Superior temporal gyrus (tissue), 1 donor: ENCODE results near the gene DYRK2.

Experiments used
- DNase-seq: peaks from one replicate; pipeline ENCODE4 v3.0.0-alpha.2; 2016; ENCODE audit errors: extremely low spot score

The DYRK2 gene

DNA sequence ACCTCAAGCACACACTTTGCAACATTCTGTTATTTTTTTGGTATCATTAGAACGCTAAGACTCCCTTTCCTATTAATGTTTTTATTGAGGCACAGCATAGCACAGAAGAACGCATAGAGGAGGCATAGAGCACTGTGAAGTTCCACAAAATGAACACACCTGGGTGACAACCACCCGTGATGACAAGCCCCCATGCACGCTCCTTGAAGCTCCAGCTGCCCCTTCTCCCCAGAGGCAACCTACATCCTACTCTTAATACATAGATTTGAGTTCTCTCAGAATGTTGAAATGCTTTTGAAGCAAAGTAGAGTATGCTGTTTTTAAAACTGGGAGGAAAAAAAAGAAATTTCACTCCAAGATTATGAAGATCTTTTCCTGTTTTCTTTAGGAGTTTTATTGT, 55.5 kb downstream of the DYRK2 start:
- DNase-seq: no peak

DNA sequence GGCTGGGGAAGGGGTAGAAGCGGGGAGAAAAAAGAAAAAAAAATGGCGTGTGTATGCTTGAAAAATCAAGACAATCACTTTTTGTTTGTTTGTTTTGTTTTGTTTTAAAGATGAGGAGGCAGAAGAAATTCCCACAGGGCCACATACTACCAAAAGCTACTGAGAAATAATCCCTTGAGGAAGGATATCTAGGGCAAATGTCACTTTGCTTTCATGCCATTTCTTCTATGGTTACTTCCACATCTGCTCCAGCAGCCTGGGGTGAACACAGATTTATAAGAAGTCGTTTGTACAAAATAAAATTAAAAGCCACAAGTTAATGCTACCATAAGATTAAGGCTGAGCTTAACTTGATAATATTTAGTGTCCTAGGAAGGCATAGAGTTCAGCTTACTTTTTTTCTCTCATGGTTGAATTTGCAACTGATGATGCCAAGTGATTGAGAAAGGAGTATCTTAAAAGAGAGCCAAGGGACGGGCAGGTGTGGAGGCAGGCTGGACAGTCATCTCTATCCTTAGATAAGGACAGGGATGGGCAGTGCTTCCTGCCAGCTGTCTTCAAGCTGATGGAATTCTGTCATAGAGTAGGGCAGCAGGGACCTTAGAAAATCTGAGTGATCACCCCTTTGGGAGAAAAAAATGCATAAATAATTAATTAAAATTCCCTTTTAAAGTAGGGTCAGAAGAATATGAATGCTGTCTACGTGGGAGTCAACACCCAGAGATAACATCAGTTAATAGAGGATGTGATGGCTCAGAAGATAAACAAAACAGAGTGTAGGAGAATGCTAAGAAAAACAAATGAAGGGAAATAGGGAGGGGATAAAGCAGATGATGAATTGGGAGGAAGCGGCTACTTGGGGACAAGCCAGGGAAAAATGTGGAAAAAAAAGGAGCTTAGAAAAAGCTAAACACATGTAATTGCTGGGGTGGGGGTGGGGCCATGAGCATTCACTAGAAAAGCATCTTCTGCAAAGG, 57.1 kb downstream of the DYRK2 start:
- DNase-seq: no peak

DNA sequence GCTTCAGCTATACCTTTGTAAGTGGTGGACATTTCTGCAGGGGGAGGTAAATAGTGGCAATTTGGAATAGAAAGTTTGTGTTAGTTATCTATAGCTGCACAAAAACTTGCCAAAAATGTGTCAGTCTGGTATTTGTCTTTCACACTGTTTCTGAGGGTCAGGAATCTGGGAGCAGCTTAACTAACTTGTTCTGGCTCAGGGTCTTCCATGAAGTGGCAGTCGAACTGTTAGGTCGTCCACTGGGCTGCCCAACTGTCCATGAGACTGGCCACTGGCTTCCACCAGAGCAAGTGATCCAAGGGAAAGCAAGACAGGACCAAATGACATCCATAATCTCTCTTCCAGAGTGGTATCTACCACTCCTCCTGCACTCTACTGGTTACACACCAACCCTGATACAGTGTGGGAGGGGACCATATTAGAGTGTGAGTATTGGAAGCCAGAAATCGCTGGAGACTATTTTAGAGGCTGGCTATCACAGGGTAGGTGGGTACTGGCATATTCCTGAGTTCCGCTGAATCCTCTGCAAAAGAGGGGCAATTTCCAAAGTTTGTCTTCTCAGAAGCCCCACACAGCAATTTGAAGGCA, 60.9 kb downstream of the DYRK2 start:
- no peak for DNase-seq

DNA sequence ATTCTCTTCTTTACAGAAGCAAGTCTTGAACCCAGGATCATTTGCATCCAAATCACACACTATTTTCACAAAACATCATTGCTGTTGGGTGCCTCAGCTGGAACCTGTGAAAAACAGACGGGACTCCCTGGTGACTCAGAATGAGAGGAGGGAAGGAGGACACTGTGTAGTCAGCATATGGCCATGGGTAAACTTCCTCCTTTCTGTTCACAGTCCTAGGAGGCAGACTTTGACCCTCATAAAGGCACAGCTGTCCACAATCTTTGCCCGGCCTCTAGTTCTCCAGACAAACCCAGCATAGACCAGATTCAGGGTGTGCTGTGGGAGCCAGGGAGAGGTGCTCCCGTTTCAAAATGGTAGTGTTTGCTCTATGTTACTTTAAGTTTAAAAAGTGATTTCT, 62.0 kb downstream of the DYRK2 start:
- DNase-seq: peak; percentile 20

DNA sequence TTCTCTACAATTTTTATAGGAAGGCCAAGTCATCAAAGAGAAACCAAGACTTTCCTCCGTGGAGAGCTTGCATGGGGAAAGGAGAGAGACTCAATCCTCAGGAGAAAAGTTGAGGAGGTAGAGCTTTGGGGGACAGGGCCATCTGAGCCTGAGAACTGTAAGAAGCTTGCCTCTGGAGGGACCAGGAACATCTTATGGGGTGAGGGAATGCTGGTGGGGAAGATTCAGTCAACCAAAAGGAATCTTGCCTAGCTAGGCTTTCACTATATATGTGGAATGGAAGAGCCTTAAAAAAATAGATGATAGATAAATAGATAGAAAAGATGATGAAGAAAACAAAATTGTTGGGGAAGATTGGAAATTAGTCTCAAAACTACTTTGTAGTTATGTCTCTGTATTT, 63.5 kb downstream of the DYRK2 start:
- DNase-seq: no peak

DNA sequence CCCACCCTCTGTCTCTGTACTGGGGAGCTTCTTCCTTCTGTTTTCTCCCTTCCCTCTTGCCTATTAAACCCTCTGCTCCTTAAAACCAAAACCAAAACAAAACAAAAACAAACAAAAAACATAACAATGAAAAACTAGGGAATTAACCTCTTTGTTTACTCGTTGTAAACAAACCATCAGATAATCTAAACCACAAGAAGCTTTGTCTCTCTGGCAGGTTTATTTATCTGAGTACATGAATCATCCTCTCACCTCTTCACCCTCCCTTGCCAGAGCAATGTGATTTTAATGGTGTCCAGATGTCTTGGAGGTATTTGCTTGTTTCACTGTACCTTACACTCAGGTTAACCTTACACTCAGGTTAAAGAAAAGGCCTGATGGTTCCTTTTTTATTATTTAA, 66.1 kb downstream of the DYRK2 start:
- no peak for DNase-seq
